Epithelial cell of esophagus (primary cell): ENCODE measurements around the gene CRBN.

Experiments
- DNase-seq: peaks from one replicate; pipeline ENCODE4 v3.0.0; 2010; ENCODE audit warnings: low read depth
- H3K4me3 ChIP-seq: 2 replicates; pipeline ENCODE4 v1.5.1; 2011; ENCODE audit warnings: mild to moderate bottlenecking, low read length, control low read depth
- TF ChIP-seq, protein P1 (sequence below): IDR thresholded peaks from 2 replicates; pipeline ENCODE4 v1.5.1; 2011; ENCODE audit warnings: low read depth, mild to moderate bottlenecking, low read length, control low read depth, inconsistent platforms; ENCODE audit not compliant: insufficient read depth; ENCODE audit errors: missing control alignments

The CRBN gene

GRCh38 chr3:3191675-3192285 lies 12.3 kb upstream of the CRBN start:
- no peak overlapping the region for H3K4me3 ChIP-seq

GRCh38 chr3:3189961-3190360 lies 10.5 kb upstream of the CRBN start:
- TF ChIP-seq, protein P1, sequence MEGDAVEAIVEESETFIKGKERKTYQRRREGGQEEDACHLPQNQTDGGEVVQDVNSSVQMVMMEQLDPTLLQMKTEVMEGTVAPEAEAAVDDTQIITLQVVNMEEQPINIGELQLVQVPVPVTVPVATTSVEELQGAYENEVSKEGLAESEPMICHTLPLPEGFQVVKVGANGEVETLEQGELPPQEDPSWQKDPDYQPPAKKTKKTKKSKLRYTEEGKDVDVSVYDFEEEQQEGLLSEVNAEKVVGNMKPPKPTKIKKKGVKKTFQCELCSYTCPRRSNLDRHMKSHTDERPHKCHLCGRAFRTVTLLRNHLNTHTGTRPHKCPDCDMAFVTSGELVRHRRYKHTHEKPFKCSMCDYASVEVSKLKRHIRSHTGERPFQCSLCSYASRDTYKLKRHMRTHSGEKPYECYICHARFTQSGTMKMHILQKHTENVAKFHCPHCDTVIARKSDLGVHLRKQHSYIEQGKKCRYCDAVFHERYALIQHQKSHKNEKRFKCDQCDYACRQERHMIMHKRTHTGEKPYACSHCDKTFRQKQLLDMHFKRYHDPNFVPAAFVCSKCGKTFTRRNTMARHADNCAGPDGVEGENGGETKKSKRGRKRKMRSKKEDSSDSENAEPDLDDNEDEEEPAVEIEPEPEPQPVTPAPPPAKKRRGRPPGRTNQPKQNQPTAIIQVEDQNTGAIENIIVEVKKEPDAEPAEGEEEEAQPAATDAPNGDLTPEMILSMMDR, result no peak
- DNase-seq, result no peak
- no peak overlapping the region for H3K4me3 ChIP-seq

More at GRCh38 chr3:3191675-3192285, 12.3 kb upstream of the CRBN start:
- no peak for DNase-seq
- TF ChIP-seq, protein P1, result no peak

DNA sequence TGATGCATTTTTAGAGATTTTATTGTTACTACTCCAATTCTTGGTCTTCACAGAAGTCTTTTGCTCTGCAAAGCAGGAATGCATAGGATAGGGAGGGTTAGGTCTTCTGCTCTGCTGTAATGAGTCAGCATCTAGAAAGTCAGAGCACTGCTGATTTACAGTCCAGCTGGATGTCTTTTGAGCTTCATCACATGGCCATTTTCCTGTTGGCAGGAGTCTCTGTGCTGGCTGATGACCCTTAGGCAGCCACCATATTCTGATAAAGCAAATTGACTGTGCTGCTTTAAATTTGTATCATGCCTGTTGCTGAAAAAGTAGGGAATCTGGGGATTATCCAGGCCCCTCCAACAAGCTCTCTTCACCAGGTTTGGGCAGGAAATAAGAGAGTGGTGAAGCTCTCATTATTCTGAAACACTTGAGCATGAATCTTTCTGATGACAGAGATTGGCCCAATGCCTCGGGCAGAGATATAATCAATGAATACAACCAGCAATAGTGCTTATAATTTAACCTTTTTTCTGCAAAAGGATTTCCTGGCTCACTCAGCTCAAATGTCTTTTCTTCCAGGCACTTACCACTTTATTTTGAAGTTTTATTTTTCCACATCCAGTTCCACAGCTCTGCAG lies 9.7 kb upstream of the CRBN start:
- DNase-seq, result no peak
- TF ChIP-seq, protein P1, result no peak
- H3K4me3 ChIP-seq, result no peak overlapping the region

GRCh38 chr3:3184876-3185275 lies 5.4 kb upstream of the CRBN start:
- no peak overlapping the region for H3K4me3 ChIP-seq
- TF ChIP-seq, protein P1, result no peak
- DNase-seq, result no peak

DNA sequence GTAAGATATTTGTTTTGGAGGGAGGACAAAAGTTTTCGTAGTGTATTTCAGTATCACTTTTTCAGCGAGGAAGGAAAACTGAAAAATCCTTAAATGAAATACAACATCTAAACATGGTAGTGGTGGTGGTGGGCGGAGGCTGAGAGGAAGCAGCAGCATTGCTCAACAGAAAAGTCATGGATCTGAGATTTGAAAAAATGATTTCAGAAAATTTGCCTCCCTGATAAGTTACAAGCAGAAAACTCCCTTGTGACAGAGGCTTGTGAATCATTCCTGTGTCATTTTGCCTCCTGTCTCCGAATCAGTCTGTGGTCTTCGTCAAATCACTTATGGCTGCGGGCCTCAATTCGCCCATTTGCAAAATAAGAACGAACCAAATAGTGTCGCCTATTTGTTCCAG lies 965 bp upstream of the CRBN start:
- no peak for DNase-seq
- TF ChIP-seq, protein P1, result no peak
- H3K4me3 ChIP-seq, result no peak overlapping the region

DNA sequence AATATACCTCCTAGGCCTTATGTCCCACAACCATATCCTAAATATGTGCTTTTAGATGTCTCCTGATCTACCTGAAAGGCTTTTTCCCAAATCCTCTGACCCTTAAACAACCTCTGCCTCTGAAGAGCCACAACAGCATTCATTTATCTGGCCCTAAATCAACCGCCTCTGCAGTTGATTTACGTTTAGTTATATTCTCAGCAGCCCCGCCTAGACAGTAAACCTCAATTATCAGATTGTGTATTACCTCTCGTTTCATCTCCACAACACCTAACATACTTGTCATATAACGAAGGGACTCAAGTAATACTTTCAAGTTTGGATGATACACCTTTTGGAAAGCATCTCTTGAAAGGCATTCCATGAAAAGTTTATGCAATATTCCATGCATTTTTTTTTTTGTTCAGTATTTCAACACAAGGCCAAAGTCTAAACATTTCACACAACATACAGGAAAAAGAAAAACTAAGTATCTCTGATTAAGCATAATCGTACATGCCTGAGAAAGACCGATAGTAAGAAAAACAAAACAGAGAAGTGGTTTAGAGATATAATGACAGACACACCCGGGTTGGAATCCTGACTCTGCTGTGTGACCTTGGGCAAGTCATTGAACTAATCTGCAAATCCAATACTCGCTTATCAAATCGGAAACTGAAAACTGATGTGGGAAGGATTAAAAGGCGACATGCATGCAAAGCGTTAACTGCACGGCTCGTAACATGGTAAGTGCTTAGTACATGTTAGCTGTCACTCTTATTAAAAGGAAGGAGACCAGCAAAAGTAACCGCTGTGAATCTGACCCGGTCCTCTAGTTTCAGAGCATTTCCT lies 778 bp downstream of the CRBN start:
- TF ChIP-seq, protein P1, result no peak
- DNase-seq, result no peak
- H3K4me3 ChIP-seq, result peak overlapping the region; percentile 95
